Tongue (tissue), 2 donors: Measurements from ENCODE around the gene ELMO3. TPM values are rescaled to one million over a fixed set of nuclear protein-coding genes. Genes with fewer than 3 reads are reported as not detected.

Experiments used
- DNase-seq: peaks from one replicate; pipeline ENCODE4 v3.0.0-alpha.2; 2015
- total RNA-seq: library from RNA; depleted of rRNA; stranded (reverse); fragments of >200 nt; gene quantifications from one replicate; pipeline ENCODE4 v1.2.3, GENCODE V29; 2014

Gene ELMO3
- total RNA-seq, 1 donor from 2014 or later = 4.0 TPM

GRCh38 chr16:67182288-67182687, 16.6 kb upstream of the ELMO3 start:
- no peak for DNase-seq

GRCh38 chr16:67183284-67183626, 15.7 kb upstream of the ELMO3 start:
- no peak for DNase-seq

GRCh38 chr16:67183627-67184452, 15.1 kb upstream of the ELMO3 start, which contains the start of gene MATCAP1:
MATCAP1 (minus strand) TSS chr16:67183963; CDS start chr16:67180610, 3,353 bp downstream.
- DNase-seq = peak; percentile 99

- no peak for DNase-seq
These were observed 14.4 kb upstream of the ELMO3 start for GRCh38 chr16:67184453-67184994.

GRCh38 chr16:67184995-67185650, 13.8 kb upstream of the ELMO3 start:
- peak; percentile 95 for DNase-seq

GRCh38 chr16:67185651-67186134, 13.2 kb upstream of the ELMO3 start:
- DNase-seq = no peak

GRCh38 chr16:67186550-67186950, 12.4 kb upstream of the ELMO3 start:
- DNase-seq = no peak

GRCh38 chr16:67187175-67187890, 11.6 kb upstream of the ELMO3 start:
- peak; percentile 89 for DNase-seq

- DNase-seq = no peak
These were observed 10.6 kb upstream of the ELMO3 start for GRCh38 chr16:67188323-67188722.

- no peak for DNase-seq
These were observed 10.1 kb upstream of the ELMO3 start for GRCh38 chr16:67188798-67189197.

- DNase-seq = no peak
These were observed 8.9 kb upstream of the ELMO3 start, which contains the start of gene EXOC3L1 for GRCh38 chr16:67190041-67190440. EXOC3L1 (minus strand) TSS chr16:67190136; CDS start chr16:67189676, 460 bp downstream.

GRCh38 chr16:67190448-67191399, 8.2 kb upstream of the ELMO3 start:
- no peak for DNase-seq

- no peak for DNase-seq
These were observed 7.4 kb upstream of the ELMO3 start for GRCh38 chr16:67191411-67191994.

GRCh38 chr16:67191995-67192681, 6.8 kb upstream of the ELMO3 start, which contains the start of gene E2F4:
E2F4 (plus strand) TSS chr16:67192155; CDS start chr16:67192228, 73 bp downstream.
- peak; percentile 95 for DNase-seq

GRCh38 chr16:67192781-67193361, 6.1 kb upstream of the ELMO3 start:
- DNase-seq = no peak

GRCh38 chr16:67193536-67193935, 5.4 kb upstream of the ELMO3 start:
- DNase-seq = no peak

GRCh38 chr16:67194260-67194659, 4.7 kb upstream of the ELMO3 start:
- DNase-seq = no peak

- DNase-seq = no peak
These were observed 3.3 kb upstream of the ELMO3 start for GRCh38 chr16:67195676-67196075.

- no peak for DNase-seq
These were observed 2.0 kb upstream of the ELMO3 start for GRCh38 chr16:67196881-67197280.

- DNase-seq = no peak
These were observed 1.2 kb upstream of the ELMO3 start for GRCh38 chr16:67197704-67198103.
